Measurements from ENCODE around the gene RERE.
A peak's percentile ranks its signal among the peaks of the same experiment; 100 is the strongest.

RERE gene

DNA sequence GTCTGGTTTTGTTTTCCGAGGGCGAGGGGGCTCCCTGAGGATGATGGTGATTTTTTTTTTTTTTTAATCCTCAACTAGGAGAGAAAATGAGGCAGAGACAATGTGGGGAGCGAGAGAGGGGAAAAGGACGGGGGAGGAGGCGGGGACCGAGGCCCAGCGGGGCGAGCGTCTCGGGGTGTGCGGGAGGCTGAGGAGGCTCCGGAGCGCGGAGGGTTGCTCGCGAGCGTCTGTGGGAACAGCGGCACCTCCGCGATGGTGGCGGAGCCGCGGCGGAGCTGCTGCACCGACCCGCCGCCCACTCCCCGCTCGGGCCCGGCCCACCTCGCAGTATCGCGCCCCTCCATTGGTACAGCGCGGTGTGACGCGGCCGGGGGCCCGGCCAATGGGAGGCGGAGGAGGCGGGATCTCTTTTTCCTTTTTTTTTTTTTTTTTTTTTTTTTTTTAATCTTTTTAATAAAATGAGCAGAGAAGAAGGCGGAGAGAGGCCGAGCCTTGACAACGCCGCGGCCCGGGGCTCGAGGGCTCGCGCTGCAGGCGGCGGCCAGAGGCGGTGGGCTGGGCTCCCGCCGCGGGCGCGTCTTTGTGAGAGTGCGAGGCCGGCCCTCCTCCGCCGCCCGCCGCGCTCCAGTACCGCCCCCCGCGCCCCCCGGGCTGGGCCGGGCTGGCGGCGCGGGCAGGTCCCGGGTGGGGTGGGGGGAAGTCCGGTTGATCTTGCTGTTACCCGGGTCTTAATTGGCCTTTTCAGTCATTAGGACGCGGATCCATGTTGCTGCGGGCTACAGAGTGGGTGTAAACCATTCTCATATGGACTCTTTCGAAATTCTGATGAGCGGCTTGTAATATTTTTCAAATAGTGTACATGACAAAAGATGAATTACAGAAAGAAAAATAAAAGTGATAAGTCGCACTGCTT, at the start of gene RERE:
Gene RERE (minus strand): TSS at position 229 of the 913 bp plus-strand sequence.
- peak; percentile 87 to 95 (median 94) for DNase-seq (ENCODE audit: low read depth in 4 of 4, low spot score in 1 of 4)

DNA sequence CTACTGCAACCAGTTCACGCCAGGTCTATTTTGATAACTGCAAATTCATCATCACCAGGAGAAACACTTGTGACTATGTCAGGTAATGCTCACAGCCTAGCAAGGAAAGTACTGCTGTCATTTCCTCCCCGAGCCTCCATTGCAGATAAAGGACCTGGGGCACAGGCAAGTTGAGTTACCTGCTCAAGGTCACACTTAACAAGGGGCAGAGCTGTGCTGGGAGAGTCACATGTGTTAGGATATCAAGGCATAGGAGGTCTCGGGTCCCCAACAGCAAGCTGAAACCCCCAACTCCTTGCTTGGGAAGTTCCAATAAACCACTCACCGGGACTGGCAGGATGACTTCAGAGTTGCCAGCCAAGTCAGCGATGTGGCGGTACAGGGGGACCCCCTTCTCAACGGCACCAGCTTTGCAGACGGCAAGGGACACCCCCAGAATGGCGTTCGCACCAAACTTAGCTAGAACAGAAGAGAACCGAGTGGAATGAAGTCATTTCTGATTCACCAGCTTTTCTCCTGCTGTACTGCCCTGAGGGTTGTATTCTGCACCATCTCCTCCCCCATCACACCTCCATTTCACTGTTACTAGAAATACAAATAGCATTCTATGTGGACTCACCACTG, 49.5 kb upstream of the RERE start:
- DNase-seq (ENCODE audit: low read depth in 4 of 4, low spot score in 1 of 4), result peak in 2 of 4 experiments; percentile 39 to 62

DNA sequence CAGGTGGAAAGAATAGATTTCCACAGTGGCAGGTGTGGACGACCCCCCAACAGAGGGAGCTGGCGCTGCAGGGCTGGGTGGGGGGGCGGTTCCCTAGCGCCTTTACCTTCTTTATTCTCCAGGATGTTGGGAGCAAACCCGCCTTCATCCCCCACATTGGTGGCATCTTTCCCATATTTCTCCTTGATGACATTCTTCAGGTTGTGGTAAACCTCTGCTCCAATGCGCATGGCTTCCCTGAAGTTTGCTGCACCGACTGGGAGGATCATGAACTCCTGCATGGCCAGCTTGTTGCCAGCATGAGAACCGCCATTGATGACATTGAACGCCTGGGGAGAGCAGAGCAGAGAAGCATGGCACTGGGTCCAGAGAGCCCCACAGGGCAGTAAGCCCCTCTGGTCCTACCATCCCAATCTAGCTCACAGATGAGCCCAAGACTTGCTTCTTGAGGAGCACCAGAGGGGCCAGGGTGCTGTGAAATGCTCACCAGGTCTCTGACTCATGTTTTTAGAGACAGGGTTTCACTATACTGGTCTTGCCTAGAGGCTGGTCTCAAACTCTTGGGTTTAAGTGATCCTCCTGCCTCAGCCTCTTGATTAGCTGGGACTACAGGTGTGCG, 48.8 kb upstream of the RERE start:
- no peak for DNase-seq (ENCODE audit: low read depth in 4 of 4, low spot score in 1 of 4)

DNA sequence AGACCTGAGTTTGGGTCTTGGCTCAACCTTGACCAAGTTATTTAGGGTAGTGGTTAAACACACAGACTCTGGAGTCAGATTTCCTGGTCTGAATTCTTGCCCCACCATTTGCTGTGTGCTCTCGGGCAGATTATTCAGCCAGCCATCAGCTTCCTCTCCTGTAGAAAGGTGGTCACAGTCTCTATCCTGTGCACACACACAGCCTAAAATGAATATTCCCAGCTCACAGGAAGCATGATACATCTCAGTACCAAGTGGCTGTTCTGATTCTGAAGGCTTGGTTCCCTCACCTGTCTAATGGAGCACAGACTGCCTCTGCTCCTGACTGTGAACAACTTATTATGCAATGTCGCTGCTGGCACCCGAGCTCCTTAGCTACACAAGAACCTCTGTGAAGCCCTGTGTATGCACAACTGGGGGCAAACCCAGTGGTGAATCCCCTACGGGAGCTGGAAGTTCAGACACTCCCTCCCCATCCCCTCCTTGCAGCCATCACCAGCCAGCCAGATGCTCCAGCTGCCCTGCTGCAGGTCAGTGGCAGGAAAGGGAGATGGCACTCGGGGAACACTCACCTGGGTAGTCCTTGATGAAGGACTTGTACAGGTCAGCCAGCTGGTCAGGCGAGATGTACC, 47.4 kb upstream of the RERE start:
- DNase-seq (ENCODE audit: low read depth in 4 of 4, low spot score in 1 of 4), result no peak

DNA sequence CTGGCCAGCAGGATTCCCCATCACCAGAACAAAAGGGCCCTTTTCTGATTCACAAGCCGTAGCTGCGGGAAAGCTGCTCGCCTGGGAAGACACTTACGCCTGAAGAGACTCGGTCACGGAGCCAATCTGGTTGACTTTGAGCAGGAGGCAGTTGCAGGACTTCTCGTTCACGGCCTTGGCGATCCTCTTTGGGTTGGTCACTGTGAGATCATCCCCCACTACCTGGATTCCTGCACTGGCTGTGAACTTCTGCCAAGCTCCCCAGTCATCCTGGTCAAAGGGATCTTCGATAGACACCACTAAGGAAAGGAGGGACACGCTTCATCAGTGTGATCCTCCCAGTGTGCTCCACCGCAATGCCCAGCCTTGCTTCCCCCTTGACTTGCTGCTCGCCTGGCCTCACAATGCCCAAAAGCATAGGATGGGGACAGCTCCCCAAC, 46.4 kb upstream of the RERE start:
- DNase-seq (ENCODE audit: low read depth in 4 of 4, low spot score in 1 of 4), result no peak

DNA sequence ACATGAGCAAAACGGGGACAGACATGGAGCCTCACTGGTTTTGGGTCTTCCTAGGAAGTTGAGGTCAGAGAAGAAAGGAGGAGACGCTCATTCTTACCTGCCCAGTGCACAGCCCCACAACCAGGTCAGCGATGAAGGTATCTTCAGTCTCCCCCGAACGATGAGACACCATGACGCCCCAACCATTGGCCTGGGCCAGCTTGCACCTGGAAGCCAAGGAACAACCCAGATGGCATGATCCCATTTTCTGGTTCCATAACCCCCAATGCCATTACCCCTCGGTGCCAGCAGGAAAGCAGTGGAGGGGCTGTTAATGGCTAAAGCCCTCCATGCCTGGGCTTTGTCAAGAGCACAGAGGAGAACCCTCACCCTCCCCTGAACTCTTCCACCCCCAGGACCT, 45.7 kb upstream of the RERE start:
- no peak for DNase-seq (ENCODE audit: low read depth in 4 of 4, low spot score in 1 of 4)

DNA sequence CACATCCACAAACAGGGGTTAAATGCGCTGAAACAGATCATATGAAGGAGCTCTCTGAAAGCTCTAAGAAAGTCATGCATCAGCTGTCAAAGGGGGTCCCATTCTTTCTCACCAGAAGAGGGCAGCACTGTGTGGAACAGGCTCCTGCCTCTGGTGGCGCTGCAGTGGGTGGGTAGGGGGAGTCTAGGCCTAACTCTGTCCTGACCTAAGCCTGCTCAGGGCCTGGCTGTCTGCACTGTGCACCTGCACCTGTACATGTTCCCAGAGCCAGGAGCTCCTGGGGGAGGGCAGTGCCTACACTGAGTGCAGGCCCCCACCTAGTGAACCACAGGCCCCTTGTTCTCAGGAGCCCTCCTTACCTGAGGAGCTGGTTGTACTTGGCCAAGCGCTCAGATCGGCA, 45.1 kb upstream of the RERE start:
- no peak for DNase-seq (ENCODE audit: low read depth in 4 of 4, low spot score in 1 of 4)

DNA sequence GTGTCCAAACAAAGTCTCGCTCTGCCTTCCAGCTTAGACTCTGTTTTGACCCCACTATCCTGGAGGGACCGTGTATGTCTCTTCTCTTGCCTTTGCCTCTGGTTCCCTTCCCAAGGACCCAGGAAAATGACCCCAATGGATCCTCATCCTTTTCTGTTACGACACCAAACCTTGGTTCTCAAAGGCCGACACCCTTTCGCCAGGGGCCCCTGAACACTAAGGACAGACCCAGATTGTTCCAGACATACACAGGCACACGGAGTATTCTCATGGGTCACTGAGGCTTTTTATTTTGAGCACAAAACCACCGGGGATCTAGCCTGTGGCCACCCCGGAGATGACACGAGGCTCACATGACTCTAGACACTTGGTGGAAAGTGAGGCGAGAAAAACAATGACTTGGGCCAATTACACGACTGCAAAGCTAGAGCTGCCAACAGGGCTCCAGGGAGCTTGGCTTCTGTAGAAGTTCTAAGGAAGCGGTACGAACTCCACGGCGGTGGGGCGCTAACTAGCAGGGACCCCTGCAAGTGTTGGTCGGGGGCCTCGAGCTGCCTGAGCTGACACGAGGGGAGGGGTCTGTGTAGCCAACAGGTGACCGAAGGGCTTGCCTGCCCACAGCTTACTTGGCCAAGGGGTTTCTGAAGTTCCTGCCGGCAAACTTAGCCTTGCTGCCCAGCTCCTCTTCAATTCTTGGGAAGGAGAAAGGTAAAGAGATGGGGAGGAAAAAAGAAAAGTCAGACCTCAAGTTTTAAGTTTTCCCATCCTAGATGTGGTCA, 43.5 kb upstream of the RERE start:
- DNase-seq (ENCODE audit: low read depth in 4 of 4, low spot score in 1 of 4), result no peak

DNA sequence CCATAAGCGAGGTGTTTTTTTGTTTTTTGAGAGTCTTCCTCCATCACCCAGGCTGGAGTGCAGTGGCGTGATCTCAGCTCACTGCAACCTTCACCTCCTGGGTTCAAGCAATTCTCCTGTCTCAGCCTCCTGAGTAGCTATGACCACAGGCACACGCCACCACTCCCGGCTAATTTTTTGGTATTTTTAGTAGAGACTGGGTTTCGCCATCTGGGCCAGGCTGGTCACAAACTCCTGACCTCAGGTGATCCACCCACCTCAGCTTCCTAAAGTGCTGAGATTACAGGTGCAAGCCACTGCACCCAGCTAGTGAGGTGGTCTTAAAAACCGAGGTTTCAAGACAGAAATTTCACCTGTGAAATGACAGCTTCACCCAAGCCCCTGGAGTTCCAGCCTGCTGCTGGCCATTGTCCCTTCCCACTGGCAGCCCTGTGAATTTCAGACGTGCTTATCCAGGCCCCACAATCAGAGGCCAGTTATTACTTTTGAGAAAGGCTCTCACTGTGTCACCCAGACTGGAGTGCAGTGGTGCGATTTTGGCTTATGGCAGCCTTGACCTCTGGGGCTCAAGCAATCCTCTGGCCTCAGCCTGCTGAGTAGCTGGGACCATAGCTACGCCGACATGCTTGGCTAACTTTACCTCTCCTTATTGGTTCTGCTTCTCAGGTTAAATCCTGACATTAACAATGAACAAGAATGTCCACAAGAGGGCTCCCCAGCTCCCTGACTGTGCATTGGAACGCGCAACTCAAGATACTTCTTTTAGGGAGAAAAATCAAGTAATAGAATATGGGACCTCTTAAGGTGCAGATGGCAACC, 41.7 kb upstream of the RERE start:
- no peak for DNase-seq (ENCODE audit: low read depth in 4 of 4, low spot score in 1 of 4)

DNA sequence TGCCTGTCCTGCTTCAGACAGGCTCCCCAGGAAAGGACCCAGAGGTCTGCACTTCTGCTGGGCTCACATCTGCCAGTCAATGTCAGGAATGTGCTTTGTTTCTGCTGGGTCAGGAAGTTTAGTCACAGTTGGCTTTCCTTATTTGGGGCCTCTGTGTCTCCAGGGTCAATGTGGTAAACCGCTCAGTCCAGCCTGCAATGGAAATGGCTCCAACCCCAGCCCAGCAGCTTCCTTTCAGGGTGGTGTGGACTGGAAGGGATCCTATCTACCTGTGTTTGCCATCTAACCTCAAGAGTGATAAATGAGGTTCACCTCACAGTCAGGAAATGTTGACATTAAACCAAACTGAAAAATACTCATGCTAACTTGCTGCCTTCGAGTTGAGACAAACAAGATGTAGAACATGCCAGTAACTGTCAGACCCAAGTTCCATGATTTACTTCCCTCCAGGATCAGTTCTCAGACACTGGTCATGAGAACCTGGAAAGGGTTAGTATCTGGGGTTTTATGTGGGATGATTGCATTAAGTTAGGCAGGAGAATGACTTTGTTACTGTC, 40.8 kb upstream of the RERE start:
- no peak for DNase-seq (ENCODE audit: low read depth in 4 of 4, low spot score in 1 of 4)

DNA sequence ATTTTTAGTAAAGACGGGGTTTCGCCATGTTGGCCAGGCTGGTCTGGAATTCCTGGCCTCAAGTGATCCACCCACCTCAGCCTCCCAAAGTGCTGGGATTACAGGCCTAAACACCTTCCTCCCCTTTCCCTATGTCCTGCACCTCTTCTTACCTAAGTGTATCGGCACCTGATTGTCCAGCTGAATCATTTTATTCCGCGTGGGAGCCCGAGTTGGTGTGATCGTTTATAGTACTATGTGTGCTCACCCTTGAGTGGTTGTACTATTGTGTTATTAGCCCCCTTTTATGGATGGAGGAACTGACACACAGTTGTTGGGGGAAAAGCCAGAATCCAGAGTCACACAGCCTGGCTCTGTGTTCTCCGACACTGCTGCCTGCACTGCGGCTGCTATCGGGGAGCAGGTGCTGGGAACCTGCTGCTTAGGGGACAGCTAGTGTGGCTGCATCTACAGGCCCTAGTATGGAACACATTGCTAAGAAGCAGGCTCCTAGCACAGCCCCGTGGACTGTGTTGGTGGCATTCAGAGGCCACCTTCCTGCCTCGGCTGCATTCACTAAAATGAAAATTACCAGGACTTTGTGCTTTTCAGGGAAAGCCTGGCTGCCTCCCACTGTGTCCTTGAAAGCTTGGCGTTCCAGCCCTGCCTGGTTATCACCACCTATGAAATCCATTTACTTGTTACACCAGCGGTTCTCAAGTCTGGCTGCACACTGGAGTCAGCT, 39.4 kb upstream of the RERE start:
- DNase-seq (ENCODE audit: low read depth in 4 of 4, low spot score in 1 of 4), result no peak

DNA sequence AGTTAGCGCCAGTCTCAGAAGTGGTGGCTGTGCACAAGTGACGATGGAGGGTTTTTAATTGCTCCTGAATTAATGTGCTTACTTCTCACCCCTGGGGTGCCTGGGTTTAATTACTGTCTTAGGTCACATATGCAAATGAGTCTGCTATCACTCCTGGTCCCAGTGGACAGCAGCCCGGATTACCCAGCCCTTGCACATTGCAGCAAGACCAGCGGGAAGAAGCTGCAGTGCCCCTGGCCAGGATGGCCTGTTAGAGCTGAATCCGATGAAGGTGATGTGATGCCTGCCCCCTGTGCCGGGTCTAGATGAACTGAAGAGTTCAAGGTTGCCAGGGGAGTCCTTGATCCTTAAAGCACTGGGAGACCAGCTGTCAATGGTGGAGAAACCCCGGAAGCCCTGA, 36.8 kb upstream of the RERE start:
- DNase-seq (ENCODE audit: low read depth in 4 of 4, low spot score in 1 of 4), result no peak

DNA sequence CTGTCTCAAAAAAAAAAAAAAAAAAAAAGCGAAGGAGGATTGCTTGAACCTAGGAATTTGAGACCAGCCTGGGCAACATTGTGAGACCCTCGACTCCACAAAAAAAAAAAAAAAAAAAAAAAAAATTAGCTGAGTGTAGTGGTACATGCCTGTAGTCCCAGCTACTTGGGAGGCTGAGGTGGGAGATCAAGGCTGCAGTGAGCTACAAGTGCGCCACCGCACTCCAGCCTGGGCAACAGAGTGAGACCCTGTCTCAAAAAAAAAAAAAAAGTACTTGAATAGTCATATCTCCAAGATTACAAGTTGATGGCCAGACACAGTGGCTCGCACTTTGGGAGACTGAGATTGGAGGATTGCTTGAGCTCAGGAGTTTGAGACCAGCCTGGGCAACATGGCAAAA, 33.6 kb upstream of the RERE start:
- no peak for DNase-seq (ENCODE audit: low read depth in 4 of 4, low spot score in 1 of 4)

DNA sequence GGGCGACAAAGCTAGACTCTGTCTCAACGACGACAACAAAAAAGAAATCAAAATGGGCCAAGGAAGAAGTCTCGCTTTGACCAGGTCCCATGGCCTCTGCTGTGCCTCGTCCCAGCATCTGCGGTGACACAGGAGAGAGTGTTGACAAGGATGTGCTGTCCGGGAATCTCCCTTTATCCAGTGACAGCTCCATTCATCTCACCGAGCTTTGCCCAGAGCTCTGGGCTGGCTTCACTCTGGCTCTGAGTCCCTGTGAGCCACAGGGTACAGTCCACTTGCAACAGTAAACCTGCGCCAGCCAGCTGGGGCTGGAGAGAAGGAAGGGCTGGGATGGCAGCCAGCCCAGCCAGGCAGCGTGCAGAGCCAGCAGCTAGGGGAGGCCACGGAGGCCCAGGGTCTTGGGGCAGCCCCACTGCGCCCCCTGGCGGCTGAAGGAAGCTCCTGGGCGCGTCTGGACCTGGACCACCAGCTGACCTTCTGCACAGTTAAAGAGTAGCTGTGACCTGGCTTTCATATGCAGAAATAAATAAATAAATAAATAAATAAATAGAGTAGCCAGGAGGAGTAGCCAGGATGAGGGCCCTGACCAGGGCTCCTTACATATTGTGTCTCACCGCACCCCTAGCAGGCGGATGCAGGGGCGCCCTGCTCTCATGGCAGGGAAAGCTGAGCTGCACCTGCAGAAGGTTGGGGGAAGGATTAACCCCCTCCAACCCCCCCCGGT, 31.4 kb upstream of the RERE start:
- DNase-seq (ENCODE audit: low read depth in 4 of 4, low spot score in 1 of 4), result peak; percentile 53 to 72 (median 70)

DNA sequence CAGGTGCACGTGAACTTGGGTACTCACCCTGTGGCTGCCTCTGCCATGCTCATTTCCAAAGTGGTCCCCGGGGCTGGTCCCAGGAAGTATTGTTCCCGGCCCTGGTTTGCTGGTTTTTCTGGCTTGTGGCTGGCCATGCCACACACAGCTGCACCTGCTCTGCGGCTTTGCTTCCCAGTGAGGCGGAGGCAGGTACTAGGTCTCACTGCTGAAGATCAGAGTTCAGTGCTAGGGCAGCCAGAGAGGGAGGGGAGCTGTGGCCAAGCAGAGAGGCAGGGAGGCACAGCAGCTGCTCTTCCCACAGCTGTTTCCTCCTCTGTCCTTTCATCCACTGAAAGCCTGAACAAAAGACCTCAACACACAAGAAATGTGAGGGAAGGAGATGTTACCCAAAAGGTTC, 30.6 kb upstream of the RERE start:
- no peak for DNase-seq (ENCODE audit: low read depth in 4 of 4, low spot score in 1 of 4)

DNA sequence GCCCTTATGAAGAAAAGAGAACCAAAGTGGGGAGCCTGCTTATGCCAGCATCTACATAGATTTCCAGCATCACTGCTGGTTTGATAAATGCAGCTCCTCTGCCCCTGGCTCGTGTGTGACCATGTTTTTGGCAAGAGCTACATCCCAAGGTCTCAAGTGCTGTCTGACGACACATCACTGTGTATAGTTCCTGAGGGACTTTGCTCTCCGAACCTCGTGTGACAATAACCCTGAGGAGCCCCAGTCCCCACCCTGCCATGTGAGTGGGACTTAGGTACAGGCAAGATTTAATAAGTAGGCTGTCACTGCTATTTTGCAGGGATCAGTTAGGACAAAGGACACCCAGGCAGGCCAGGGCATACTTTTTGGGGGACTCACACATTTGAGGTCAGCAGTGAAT, 28.8 kb upstream of the RERE start:
- DNase-seq (ENCODE audit: low read depth in 4 of 4, low spot score in 1 of 4), result no peak

DNA sequence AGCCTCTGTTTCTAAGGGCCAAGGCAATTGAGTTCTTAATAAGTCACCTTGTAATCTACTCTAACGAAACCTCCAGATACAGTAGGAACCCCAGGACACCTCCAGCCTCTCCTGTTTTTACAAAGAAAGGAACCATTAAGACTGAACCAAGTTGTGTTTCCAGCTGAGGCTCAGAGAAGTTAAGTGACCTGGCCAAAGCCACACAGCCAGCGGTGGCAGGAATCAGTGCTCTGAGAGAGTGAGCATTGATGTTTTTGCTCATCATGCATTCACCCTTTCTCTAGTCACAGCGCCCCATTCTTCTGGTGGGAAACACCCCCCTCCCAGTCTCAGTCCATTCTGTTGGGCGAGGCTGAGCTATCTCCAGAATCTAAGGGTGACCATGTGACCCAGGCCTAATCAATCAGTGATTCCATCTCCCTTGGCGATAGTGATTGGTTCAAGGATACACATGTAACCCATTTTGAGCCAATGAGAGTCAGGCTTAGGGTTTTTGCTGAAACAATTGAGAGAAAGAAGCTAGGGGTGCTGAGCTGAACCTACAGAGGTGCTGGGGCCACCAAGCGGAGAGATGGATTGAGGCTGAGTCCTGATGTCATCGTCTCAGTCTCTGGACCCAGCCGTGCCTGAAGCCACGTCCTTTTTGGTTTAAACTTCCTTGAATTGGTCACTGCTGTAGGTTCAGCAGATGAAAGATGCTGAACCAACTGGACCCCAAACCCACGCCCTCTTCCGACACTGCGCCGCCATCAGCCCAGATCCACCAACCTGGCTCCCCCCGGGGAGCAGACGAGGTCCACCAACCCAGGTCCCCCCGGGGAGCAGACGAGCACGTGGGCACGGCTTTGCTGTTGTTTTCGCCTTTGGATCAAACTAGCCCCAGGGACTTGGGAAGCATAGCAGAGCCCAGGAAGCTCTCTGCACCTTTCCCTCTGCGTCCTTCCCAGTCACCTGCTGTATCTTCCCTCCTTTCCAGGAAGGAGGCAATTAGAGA, 28.0 kb upstream of the RERE start:
- no peak for DNase-seq (ENCODE audit: low read depth in 4 of 4, low spot score in 1 of 4)
